Cardiac muscle cell (in vitro differentiated cells and primary cell): ENCODE results near the gene TLR3. TPM values are rescaled to one million over a fixed set of nuclear protein-coding genes. Genes with fewer than 3 reads are reported as not detected.

Experiments
- DNase-seq, 2 donors: peaks; one replicate each; pipeline versions ENCODE4 v3.0.0 to v3.0.0-alpha.2; 2010 to 2017; ENCODE audit warnings: low read depth in 1 of 2, low spot score in 1 of 2
- H3K27ac ChIP-seq: fragments of 200-600 bp; sonication (generic); 2 replicates; pipeline ENCODE4 v1.5.1; 2016
- H3K27me3 ChIP-seq: fragments of 200-600 bp; sonication (generic); 2 replicates; pipeline ENCODE4 v1.6.0; 2016; ENCODE audit warnings: control low read depth
- H3K36me3 ChIP-seq: fragments of 200-600 bp; sonication (generic); 2 replicates; pipeline ENCODE4 v1.5.1; 2016; ENCODE audit warnings: control low read depth
- H3K4me1 ChIP-seq: fragments of 200-600 bp; sonication (generic); 2 replicates; pipeline ENCODE4 v1.8.1; 2017; ENCODE audit warnings: low read depth, mild to moderate bottlenecking, mixed run types
- H3K4me3 ChIP-seq: fragments of 200-600 bp; sonication (generic); 2 replicates; pipeline ENCODE4 v1.5.1; 2016; ENCODE audit warnings: mild to moderate bottlenecking
- H3K9me3 ChIP-seq: fragments of 200-600 bp; sonication (generic); 2 replicates; pipeline ENCODE4 v1.5.1; 2017; ENCODE audit warnings: low read depth, mild to moderate bottlenecking, control low read depth
- CTCF ChIP-seq: IDR thresholded peaks from 2 replicates; pipeline ENCODE4 v1.5.1; 2012; ENCODE audit warnings: low read depth, mild to moderate bottlenecking, low read length
- polyA plus RNA-seq: library from polyadenylated mRNA; unstranded; fragments of >200 nt; fragmentation: Nextera tagmentation; extraction: Ambion mirVana; gene quantifications from 2 replicates; pipeline ENCODE4 v1.2.1, GENCODE V29; 2016
- total RNA-seq: library from RNA; depleted of rRNA; stranded (reverse); fragments of >200 nt; gene quantifications from 2 replicates; pipeline ENCODE4 v1.2.3, GENCODE V29; 2016

TLR3 gene
- total and polyA plus RNA-seq, 2 experiments from 2014 or later = not detected

DNA sequence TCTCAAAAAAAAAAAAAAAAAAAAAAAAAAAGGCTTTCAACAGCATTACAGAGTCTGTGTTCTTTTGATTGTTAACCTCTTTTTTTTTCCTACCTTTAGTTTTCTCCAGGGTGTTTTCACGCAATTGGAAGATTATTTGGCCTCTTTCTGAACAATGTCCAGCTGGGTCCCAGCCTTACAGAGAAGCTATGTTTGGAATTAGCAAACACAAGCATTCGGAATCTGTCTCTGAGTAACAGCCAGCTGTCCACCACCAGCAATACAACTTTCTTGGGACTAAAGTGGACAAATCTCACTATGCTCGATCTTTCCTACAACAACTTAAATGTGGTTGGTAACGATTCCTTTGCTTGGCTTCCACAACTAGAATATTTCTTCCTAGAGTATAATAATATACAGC lies 13.3 kb downstream of the TLR3 start:
- H3K4me3 ChIP-seq = no peak overlapping the region
- no peak for TF ChIP-seq CTCF
- no peaks in the 10 kb centered on the region for H3K36me3 ChIP-seq
- DNase-seq = no peak
- no peak overlapping the region for H3K27ac ChIP-seq
- no peaks in the 10 kb centered on the region for H3K9me3 ChIP-seq
- H3K27me3 ChIP-seq = no peaks in the 10 kb centered on the region
- peaks cover 16% of the 10 kb centered on the region for H3K4me1 ChIP-seq

DNA sequence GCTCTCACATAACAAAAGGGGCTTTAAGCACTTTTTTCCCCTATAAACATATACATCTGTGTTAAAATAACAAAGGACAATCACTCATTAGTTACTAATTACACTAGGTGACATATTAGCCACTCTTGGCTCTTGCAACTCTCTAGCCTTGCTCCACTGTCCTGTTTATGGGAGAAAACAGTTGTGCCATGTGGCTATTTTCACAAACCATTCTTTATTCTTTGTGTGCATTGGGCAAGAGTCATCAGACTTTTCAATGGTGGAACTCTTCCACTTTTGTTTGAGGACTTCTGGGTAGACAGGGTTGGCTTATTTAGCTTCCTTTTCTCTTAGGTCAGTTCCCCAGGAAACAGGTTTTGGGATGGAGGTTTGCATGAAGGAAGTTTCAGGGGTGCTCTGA lies 19.6 kb downstream of the TLR3 start:
- no peak overlapping the region for H3K4me3 ChIP-seq
- H3K36me3 ChIP-seq = no peaks in the 10 kb centered on the region
- H3K27ac ChIP-seq = no peak overlapping the region
- TF ChIP-seq CTCF = no peak
- DNase-seq = no peak
- H3K27me3 ChIP-seq = no peaks in the 10 kb centered on the region
- no peaks in the 10 kb centered on the region for H3K4me1 ChIP-seq
- H3K9me3 ChIP-seq = no peaks in the 10 kb centered on the region

DNA sequence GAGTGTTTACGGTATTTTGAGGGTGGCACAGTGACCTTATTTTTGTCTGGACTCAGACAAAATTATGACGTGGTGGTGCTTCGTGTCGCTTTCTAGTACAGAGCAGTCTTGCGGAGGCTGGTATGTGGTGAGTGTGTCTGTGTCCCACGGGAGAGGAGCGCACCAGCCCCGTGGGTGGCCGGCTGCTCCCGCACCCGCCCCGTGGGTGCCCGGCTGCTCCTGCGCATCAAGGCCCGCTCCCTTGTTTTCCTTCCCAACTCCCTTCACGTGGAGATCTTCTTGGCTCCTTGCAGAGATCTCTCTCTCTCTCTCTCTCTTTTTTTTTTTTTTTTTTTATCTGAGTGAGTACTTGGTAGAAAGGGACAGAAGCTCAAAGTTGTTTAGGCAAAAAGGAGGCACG lies 23.3 kb downstream of the TLR3 start:
- H3K9me3 ChIP-seq = no peaks in the 10 kb centered on the region
- TF ChIP-seq CTCF = no peak
- H3K27me3 ChIP-seq = no peaks in the 10 kb centered on the region
- no peak overlapping the region for H3K4me3 ChIP-seq
- no peak for DNase-seq
- no peaks in the 10 kb centered on the region for H3K36me3 ChIP-seq
- H3K27ac ChIP-seq = no peak overlapping the region
- no peaks in the 10 kb centered on the region for H3K4me1 ChIP-seq

DNA sequence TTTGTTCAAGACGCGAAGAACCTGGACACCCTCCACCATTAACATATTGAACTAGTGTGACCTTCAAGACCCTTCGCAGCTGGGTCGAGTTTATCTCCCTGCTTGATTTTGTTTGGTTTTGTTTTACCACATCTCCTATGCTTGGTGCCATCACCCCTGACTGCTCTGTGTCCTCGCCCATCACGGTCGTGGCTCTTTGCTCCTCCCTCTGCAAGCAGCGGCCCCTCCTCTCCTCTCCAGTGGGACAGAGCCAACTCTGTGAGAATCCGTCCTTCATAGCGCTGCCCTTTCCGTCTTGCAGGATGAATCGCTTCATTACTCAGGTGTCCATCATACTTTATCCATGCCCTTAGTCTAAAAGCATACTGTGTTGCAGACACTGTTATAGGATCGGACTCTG lies 26.4 kb downstream of the TLR3 start:
- Histone ChIP-seq H3K4me3 (no peak overlapping the region), H3K4me1 (no peaks in the 10 kb centered on the region), H3K27ac (no peak overlapping the region), H3K36me3 (no peaks in the 10 kb centered on the region), H3K27me3 (no peaks in the 10 kb centered on the region), H3K9me3 (no peaks in the 10 kb centered on the region)
- TF ChIP-seq CTCF = no peak
- no peak for DNase-seq

DNA sequence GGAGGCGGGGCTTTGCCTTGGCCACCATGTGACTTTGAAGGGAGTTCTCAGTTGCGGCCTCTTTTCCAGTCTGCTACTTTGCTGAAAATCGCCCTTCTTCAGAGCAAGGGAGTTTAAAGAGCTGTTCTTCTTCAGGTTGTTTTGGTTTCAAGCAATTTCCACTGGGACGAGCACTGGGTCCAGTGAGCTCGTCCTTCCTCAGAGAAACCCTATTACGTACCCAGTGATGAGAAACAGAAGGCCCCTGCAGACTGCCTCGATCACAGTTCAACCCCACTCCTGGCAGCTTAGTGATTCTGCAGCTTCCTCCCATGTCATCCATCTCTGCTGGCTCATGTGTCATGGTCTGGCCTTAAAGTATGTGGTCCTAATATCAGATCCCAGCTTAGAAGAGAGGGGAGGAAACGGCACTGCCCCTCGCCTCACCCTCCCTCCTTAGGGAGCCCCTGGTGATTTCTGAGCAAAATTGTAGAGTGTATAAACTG lies 27.8 kb downstream of the TLR3 start:
- Histone ChIP-seq H3K27me3 (no peaks in the 10 kb centered on the region), H3K36me3 (no peaks in the 10 kb centered on the region), H3K4me3 (no peak overlapping the region), H3K27ac (no peak overlapping the region), H3K4me1 (no peaks in the 10 kb centered on the region), H3K9me3 (no peaks in the 10 kb centered on the region)
- no peak for DNase-seq
- TF ChIP-seq CTCF = no peak

- Histone ChIP-seq H3K4me3 (no peak overlapping the region), H3K4me1 (no peaks in the 10 kb centered on the region), H3K27me3 (no peaks in the 10 kb centered on the region), H3K36me3 (no peaks in the 10 kb centered on the region), H3K9me3 (no peaks in the 10 kb centered on the region), H3K27ac (no peak overlapping the region)
- no peak for TF ChIP-seq CTCF
- DNase-seq = no peak
Measured at GRCh38 chr4:186097386-186097785, 28.4 kb downstream of the TLR3 start.
